ENCODE measurements around the gene COX6A2.

The COX6A2 gene

DNA sequence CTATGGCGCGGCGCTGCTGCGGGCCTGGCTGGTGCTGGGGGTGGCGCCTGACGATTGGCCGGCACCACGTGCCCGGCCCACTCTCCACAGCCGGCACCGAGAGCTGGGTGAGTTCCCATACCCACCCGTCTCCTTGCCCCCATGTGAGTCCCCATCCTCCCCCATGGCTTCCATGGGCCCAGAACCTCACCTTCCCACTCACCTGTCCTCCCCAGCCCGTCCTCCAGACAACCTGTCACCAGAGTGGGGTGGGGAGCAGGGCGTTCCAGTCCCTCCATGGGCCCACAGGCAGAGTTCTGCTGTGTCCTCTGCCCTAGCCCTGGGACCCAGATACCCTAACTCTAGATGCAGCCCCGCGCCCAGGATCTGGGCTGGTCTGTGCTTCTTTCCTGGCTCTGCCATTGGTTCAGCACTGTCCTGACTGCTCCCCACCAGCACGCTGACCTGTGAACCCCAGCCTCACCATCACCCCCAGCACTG, 36.7 kb upstream of the COX6A2 start:
- no peaks in the 10 kb centered on the region for H3K9me3 ChIP-seq (ENCODE audit: insufficient read depth, low read length)
- no peak overlapping the region for H3K4me3 ChIP-seq (ENCODE audit: insufficient read depth, low read length, poor library complexity, severe bottlenecking)
- no peak overlapping the region for H2AFZ ChIP-seq (ENCODE audit: low read depth, low read length, severe bottlenecking)
- no peaks in the 10 kb centered on the region for H3K79me2 ChIP-seq (ENCODE audit: insufficient read depth, low read length)
- H3K27ac ChIP-seq (ENCODE audit: low read depth, low read length): no peak overlapping the region
- H3K27me3 ChIP-seq (ENCODE audit: low read length): no peaks in the 10 kb centered on the region
- no peak overlapping the region for H3K4me2 ChIP-seq (ENCODE audit: low read depth, low read length, poor library complexity, severe bottlenecking)
- H3K9ac ChIP-seq (ENCODE audit: low read length): no peak overlapping the region
- H3K9me2 ChIP-seq (replicated peaks; ENCODE audit: insufficient read depth, low read length): no peaks in the 10 kb centered on the region
- no peaks in the 10 kb centered on the region for H3K36me3 ChIP-seq (ENCODE audit: low read length)
- 0 out of 2 replicates have a peak, but pooled peaks cover 5% of the 10 kb centered on the region for H4K20me1 ChIP-seq (ENCODE audit: low read depth, low read length)
- TF ChIP-seq, protein P1, sequence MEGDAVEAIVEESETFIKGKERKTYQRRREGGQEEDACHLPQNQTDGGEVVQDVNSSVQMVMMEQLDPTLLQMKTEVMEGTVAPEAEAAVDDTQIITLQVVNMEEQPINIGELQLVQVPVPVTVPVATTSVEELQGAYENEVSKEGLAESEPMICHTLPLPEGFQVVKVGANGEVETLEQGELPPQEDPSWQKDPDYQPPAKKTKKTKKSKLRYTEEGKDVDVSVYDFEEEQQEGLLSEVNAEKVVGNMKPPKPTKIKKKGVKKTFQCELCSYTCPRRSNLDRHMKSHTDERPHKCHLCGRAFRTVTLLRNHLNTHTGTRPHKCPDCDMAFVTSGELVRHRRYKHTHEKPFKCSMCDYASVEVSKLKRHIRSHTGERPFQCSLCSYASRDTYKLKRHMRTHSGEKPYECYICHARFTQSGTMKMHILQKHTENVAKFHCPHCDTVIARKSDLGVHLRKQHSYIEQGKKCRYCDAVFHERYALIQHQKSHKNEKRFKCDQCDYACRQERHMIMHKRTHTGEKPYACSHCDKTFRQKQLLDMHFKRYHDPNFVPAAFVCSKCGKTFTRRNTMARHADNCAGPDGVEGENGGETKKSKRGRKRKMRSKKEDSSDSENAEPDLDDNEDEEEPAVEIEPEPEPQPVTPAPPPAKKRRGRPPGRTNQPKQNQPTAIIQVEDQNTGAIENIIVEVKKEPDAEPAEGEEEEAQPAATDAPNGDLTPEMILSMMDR (IDR thresholded peaks at IDR 0.05; ENCODE audit: insufficient read depth, low read length, poor library complexity, severe bottlenecking): no peak
- TF ChIP-seq EZH2phosphoT487 (conservative IDR thresholded peaks at IDR 0.05; ENCODE audit: low read length): no peak
- H3F3A ChIP-seq (ENCODE audit: insufficient read depth): 0 out of 2 replicates have a peak, but pooled peaks cover 4% of the 10 kb centered on the region

DNA sequence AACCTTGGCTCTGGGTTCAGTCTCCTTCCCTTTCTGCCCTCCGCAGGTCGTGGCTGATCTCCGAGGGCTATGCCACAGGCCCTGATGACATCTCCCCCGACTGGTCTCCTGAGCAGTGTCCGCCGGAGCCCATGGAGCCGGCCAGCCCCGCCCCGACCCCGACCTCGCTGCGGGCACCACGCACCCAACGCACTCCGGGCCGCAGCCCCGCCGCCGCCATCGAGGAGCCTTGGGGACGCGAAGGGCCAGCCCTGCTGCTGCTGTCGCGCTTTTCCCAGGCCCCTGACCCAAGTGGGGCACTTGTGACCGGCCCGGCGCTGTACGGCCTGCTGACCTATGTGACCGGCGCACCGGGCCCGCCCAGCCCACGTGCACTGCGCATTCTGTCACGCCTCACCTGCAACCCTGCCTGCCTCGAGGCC, 36.2 kb upstream of the COX6A2 start:
- no peak overlapping the region for H3K9ac ChIP-seq (ENCODE audit: low read length)
- no peaks in the 10 kb centered on the region for H3K27me3 ChIP-seq (ENCODE audit: low read length)
- no peaks in the 10 kb centered on the region for H3K36me3 ChIP-seq (ENCODE audit: low read length)
- no peak overlapping the region for H2AFZ ChIP-seq (ENCODE audit: low read depth, low read length, severe bottlenecking)
- no peaks in the 10 kb centered on the region for H3K79me2 ChIP-seq (ENCODE audit: insufficient read depth, low read length)
- H3K9me2 ChIP-seq (replicated peaks; ENCODE audit: insufficient read depth, low read length): no peaks in the 10 kb centered on the region
- H3K4me2 ChIP-seq (ENCODE audit: low read depth, low read length, poor library complexity, severe bottlenecking): no peak overlapping the region
- no peaks in the 10 kb centered on the region for H3K9me3 ChIP-seq (ENCODE audit: insufficient read depth, low read length)
- 0 out of 2 replicates have a peak, but pooled peaks cover 4% of the 10 kb centered on the region for H3F3A ChIP-seq (ENCODE audit: insufficient read depth)
- no peak overlapping the region for H3K27ac ChIP-seq (ENCODE audit: low read depth, low read length)
- TF ChIP-seq, protein P1 (IDR thresholded peaks at IDR 0.05; ENCODE audit: insufficient read depth, low read length, poor library complexity, severe bottlenecking): no peak
- TF ChIP-seq EZH2phosphoT487 (conservative IDR thresholded peaks at IDR 0.05; ENCODE audit: low read length): no peak
- no peak overlapping the region for H3K4me3 ChIP-seq (ENCODE audit: insufficient read depth, low read length, poor library complexity, severe bottlenecking)
- 0 out of 2 replicates have a peak, but pooled peaks cover 5% of the 10 kb centered on the region for H4K20me1 ChIP-seq (ENCODE audit: low read depth, low read length)

DNA sequence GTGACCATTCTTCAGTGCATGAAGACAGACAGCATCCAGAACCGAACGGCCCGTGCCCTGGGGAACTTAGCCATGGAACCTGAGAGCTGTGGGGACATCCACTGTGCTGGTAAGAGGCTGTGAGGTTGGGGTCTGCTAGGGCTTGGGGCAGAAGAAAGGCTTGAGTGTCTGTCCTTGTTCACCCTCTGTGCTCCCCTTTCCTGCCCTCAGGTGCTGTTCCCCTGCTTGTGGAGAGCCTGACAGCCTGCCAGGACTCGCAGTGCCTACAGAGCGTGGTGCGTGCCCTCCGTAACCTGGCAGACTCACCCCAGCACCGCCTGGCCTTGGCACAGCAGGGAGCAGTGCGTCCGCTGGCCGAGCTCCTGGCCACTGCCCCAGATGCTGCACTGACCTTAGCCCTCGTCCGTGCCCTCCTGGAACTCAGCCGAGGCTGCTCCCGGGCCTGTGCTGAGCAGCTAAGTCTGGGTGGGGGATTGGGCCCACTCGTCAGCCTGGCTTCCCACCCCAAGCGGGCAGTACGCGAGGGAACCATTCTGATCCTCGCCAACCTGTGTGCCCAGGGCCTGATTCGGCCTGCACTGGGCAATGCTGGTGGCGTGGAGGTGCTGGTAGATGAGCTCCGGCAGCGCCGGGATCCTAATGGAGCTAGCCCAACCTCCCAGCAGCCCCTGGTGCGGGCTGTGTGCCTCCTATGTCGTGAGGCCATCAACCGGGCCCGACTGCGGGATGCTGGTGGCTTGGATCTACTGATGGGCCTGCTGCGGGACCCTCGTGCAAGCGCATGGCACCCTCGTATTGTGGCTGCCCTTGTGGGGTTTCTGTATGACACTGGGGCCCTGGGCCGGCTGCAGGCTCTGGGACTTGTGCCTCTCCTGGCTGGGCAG, 34.0 kb upstream of the COX6A2 start:
- Histone ChIP-seq H3K9ac (ENCODE audit: low read length) (no peak overlapping the region), H3K27me3 (ENCODE audit: low read length) (no peaks in the 10 kb centered on the region), H3K79me2 (ENCODE audit: insufficient read depth, low read length) (peaks cover 18% of the 10 kb centered on the region), H3K4me2 (ENCODE audit: low read depth, low read length, poor library complexity, severe bottlenecking) (no peak overlapping the region), H3K27ac (ENCODE audit: low read depth, low read length) (no peak overlapping the region), H3K4me3 (ENCODE audit: insufficient read depth, low read length, poor library complexity, severe bottlenecking) (no peak overlapping the region), H4K20me1 (ENCODE audit: low read depth, low read length) (peaks cover 5% of the 10 kb centered on the region; the same call in 1 of the 2 replicates), H2AFZ (ENCODE audit: low read depth, low read length, severe bottlenecking) (no peak overlapping the region), H3K9me3 (ENCODE audit: insufficient read depth, low read length) (no peaks in the 10 kb centered on the region), H3K36me3 (ENCODE audit: low read length) (no peaks in the 10 kb centered on the region), H3K9me2 (replicated peaks; ENCODE audit: insufficient read depth, low read length) (no peaks in the 10 kb centered on the region), H3F3A (ENCODE audit: insufficient read depth) (0 out of 2 replicates have a peak, but pooled peaks cover 8% of the 10 kb centered on the region)
- TF ChIP-seq EZH2phosphoT487 (conservative IDR thresholded peaks at IDR 0.05; ENCODE audit: low read length): no peak
- TF ChIP-seq, protein P1 (IDR thresholded peaks at IDR 0.05; ENCODE audit: insufficient read depth, low read length, poor library complexity, severe bottlenecking): no peak
